Brain microvascular endothelial cell (primary cell): ENCODE measurements around the gene ARHGAP9.

Experiments used
- DNase-seq: peaks from one replicate; pipeline ENCODE4 v3.0.0-alpha.2; 2020
- H3K27ac ChIP-seq: fragments of 250-450 bp; sonication (Bioruptor Pico); 2 replicates; pipeline ENCODE4 v1.5.1; 2020; ENCODE audit warnings: mild to moderate bottlenecking, moderate library complexity
- H3K27me3 ChIP-seq: fragments of 250-450 bp; sonication (Bioruptor Pico); replicated peaks from 2 replicates; pipeline ENCODE4 v1.5.1; 2020; ENCODE audit warnings: mild to moderate bottlenecking
- H3K36me3 ChIP-seq: fragments of 250-450 bp; sonication (Bioruptor Pico); replicated peaks from 2 replicates; pipeline ENCODE4 v1.5.1; 2020; ENCODE audit warnings: mild to moderate bottlenecking
- H3K4me3 ChIP-seq: 2 replicates; pipeline ENCODE4 v1.5.1; 2011; ENCODE audit warnings: low read depth, mild to moderate bottlenecking, control low read depth, low read length, moderate library complexity
- in situ Hi-C: cut with HindIII; loops from 2 replicates; pipeline ENCODE4 v1.10.0; 2017; ENCODE audit warnings: low sequenced_read_pairs, low pct_ligation_motif_present
- TF ChIP-seq, protein P1 (sequence below): IDR thresholded peaks from 2 replicates; pipeline ENCODE4 v1.5.1; 2011; ENCODE audit warnings: low read depth, mild to moderate bottlenecking, moderate library complexity, low read length, control low read depth, inconsistent platforms; ENCODE audit errors: missing control alignments

Gene ARHGAP9

DNA sequence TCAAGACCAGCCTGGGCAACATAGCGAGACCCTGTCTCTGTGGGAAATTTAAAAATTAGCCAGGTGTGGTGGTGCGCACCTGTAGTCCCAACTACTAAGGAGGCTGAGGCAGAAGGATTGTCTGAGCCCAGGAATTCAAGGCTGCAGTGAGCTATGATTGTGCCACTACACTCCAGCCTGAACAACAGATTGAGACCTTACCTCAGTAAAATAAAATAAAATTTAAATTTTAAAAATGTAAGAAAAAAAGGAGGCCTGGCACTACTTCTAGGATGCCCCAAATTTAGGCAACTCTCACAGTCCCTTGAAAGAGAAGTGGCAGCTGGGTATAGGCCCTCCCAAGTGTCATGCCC is 25.5 kb downstream of the ARHGAP9 start:
- Histone ChIP-seq H3K4me3 (no peak overlapping the region), H3K27ac (no peak overlapping the region), H3K27me3 (no peaks in the 10 kb centered on the region), H3K36me3 (no peaks in the 10 kb centered on the region)
- no peak for DNase-seq
- TF ChIP-seq, protein P1, sequence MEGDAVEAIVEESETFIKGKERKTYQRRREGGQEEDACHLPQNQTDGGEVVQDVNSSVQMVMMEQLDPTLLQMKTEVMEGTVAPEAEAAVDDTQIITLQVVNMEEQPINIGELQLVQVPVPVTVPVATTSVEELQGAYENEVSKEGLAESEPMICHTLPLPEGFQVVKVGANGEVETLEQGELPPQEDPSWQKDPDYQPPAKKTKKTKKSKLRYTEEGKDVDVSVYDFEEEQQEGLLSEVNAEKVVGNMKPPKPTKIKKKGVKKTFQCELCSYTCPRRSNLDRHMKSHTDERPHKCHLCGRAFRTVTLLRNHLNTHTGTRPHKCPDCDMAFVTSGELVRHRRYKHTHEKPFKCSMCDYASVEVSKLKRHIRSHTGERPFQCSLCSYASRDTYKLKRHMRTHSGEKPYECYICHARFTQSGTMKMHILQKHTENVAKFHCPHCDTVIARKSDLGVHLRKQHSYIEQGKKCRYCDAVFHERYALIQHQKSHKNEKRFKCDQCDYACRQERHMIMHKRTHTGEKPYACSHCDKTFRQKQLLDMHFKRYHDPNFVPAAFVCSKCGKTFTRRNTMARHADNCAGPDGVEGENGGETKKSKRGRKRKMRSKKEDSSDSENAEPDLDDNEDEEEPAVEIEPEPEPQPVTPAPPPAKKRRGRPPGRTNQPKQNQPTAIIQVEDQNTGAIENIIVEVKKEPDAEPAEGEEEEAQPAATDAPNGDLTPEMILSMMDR, result no peak
- in situ Hi-C loops, result loop anchor here (5.0 kb wide), 1 partner anchor 142 kb away; no protein-coding TSS in a partner anchor

DNA sequence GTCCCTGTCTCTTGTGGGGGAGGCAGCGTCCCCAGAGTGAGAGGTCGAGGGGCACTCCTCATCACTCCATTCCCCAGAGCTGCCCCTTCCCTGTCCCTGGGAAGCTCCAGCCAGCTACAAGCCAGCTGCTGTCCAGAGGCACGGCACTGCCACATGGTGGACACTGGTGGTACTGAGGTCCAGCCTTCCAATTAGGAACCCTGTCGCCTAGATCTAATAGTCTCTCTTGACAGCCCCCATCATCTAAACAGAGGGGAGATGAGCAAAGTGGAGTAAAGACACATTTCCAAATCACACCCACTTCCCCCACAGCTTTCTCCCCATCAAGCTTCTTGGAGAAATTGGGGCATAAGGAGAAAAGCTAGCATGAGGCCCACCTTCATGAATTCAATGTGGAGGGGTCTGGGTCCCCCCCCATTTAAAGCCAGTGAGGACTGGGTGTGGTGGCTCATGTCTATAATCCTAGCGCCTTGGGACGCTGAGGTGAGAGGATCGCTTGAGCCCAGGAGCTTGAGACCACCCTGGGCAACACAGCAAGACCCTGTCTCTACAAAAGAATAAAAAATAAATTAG is 26.6 kb downstream of the ARHGAP9 start:
- Histone ChIP-seq H3K27me3 (no peaks in the 10 kb centered on the region), H3K4me3 (no peak overlapping the region), H3K27ac (peak overlapping the region; percentile 49), H3K36me3 (no peaks in the 10 kb centered on the region)
- in situ Hi-C loops, result loop anchor here (5.0 kb wide), 1 partner anchor 141 kb away; no protein-coding TSS in a partner anchor
- peak; percentile 81 for DNase-seq
- TF ChIP-seq, protein P1, result peak; percentile 98

DNA sequence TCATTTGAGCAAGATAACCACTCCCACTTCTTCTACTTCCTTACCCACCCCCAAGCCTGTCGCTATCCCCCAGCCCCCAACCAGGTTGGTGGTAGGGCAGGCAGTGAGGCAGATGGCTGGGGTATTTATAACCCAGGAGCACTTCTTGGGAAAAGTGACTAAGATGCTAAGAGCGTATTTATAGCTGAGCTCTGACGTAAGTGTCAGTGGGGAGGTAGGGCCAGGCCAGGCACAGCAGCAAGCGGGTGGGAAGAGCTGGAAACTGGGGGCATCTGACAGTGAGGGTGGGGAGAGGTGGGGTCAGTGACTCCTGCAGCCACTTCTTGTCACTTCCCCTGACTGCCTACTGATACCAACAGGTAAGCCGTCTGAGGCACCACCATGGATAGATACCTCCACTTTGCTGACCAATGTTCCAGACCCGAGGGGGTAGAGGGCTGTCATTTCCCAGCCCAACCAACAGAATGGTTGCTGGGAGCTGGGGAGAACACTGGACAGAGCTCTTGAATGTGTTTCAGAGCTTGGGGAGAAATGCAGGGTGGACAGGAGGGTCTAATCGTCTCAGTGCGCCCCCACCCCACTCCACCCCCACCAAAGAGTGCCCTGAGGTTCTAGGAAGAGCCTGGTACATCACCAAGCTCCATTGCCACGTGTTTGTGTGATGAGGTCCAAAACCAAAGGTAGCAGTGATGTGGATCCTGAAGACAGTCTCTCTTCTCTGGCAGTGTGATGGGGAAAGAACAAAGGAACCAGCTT is 27.3 kb downstream of the ARHGAP9 start:
- no peaks in the 10 kb centered on the region for H3K27me3 ChIP-seq
- peak overlapping the region; percentile 49 for H3K27ac ChIP-seq
- H3K36me3 ChIP-seq, result no peaks in the 10 kb centered on the region
- H3K4me3 ChIP-seq, result no peak overlapping the region
- peak; percentile 84 for DNase-seq
- TF ChIP-seq, protein P1, result no peak
- in situ Hi-C loops, result loop anchor here (5.0 kb wide), 1 partner anchor 140 kb away; no protein-coding TSS in a partner anchor

DNA sequence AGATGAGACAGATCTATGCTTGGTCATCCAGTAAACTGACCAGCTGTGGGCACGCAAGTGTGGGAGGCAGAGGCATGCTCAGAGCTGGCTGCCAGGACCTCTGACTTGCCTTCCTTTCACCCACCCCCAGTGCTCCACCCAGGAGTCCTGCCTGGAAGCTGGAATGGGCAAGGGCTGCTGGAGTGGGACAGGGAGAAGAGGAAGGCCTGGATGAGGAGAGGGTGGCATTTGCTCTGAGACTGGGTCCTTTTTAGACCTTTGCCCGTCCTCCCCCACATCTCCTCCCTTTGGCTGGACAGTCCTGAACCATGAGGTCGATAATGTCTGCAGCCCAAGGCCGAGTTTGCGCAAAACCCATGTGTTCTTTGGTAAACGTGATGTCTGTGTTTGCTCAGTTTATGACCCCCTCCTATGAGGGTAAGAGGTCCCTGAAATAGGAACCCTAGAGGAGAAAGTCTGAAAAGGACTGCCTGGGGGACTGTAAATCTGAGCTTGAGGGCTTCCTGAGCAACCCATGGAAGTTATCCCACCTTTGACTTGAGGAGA is 28.4 kb downstream of the ARHGAP9 start:
- no peak overlapping the region for H3K4me3 ChIP-seq
- H3K27ac ChIP-seq, result no peak overlapping the region
- TF ChIP-seq, protein P1, result no peak
- no peak for DNase-seq
- H3K27me3 ChIP-seq, result no peaks in the 10 kb centered on the region
- H3K36me3 ChIP-seq, result no peaks in the 10 kb centered on the region
- in situ Hi-C loops, result loop anchor here (5.0 kb wide), 1 partner anchor 139 kb away; no protein-coding TSS in a partner anchor

DNA sequence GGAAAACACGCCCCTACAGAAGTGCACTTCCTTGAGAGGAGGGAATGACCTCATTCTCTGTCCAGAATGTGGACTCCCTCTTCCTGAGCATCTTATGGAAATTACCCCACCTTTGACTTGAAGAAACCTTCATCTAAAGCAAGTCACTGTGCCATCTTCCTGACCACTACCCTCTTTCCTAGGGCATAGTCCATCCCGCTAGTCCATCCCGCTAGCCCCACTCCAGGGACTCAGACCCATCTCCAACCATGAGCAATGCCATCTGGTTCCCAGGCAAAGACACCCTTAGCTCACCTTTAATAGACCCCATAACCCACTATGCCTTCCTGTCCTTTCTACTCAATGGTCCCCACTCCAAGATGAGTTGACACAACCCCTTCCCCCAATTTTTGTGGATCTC is 29.6 kb downstream of the ARHGAP9 start:
- no peaks in the 10 kb centered on the region for H3K36me3 ChIP-seq
- H3K4me3 ChIP-seq, result no peak overlapping the region
- in situ Hi-C loops, result loop anchor here (5.0 kb wide), 1 partner anchor 138 kb away; no protein-coding TSS in a partner anchor
- H3K27me3 ChIP-seq, result no peaks in the 10 kb centered on the region
- TF ChIP-seq, protein P1, result no peak
- DNase-seq, result no peak
- no peak overlapping the region for H3K27ac ChIP-seq
